ENCODE data around the gene METTL9.

- peak in 1 of 3 donors; percentile 98 for TF ChIP-seq CTCF (IDR thresholded peaks at IDR 0.05)
- no peak for TF ChIP-seq POLR2A (IDR thresholded peaks at IDR 0.05)
Observed at GRCh38 chr16:21565861-21566669, 33.3 kb upstream of the METTL9 start.
